ENCODE results near the gene NEURL2.

Gene NEURL2

DNA sequence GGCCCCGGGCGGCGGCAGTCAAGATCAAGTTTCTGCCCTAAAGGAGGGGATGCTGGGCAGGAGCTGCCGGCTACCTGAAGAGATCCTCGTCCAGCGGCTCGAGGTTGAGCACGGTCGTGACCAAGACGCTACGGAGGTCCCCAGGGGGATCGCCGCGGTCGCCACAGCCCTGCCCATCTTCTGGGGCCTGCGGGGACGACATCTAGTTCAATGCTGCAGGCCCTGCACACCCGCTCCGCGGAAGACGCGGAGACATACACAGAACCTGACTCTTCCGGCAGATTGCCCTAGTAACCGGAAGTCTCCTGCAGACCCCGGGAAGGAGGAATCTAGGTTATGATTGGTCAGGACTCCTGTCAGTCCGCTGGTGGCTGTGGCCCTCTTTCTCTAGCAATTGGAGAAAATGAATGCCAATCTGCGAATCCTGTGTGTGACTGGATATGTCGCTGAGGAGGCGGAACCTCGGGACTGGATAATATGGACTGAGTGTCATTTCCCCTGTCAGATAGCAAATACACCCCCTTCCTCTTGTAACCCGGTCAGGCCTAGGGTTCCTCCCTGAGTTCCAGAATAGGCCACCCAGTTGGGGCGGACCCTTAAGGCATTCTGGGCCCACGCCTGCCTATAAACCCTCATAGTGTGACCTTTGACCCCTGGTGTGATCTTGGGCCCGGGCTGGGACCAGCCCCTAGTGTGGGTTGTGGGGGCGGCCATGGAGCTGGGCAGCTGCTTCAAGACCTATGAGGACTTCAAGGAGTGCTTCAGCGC lies 33.7 kb downstream of the NEURL2 start, which contains the start of the genes ACOT8 and ZSWIM3:
ACOT8 (minus strand) TSS at position 279 of the 768 bp plus-strand sequence; CDS start at position 202, 77 bp downstream.
ZSWIM3 (plus strand) TSS at position 501 of the 768 bp plus-strand sequence; CDS start at position 713, 212 bp downstream.
- Mint-ChIP-seq H3K9me3 (no peaks in the 10 kb centered on the region), H3K27me3 (ENCODE audit: low read depth) (no peaks in the 10 kb centered on the region), H3K4me3 (peak within 1 kb of the TSS; percentile 93 to 95 (median 94)), H3K36me3 (ENCODE audit: low read depth) (peaks cover 6% of the 10 kb centered on the region), H3K27ac (peak within 1 kb of the TSS; percentile 89 to 97 (median 92)), H3K4me1 (peaks cover 49% of the 10 kb centered on the region)
- TF ChIP-seq, protein P1, sequence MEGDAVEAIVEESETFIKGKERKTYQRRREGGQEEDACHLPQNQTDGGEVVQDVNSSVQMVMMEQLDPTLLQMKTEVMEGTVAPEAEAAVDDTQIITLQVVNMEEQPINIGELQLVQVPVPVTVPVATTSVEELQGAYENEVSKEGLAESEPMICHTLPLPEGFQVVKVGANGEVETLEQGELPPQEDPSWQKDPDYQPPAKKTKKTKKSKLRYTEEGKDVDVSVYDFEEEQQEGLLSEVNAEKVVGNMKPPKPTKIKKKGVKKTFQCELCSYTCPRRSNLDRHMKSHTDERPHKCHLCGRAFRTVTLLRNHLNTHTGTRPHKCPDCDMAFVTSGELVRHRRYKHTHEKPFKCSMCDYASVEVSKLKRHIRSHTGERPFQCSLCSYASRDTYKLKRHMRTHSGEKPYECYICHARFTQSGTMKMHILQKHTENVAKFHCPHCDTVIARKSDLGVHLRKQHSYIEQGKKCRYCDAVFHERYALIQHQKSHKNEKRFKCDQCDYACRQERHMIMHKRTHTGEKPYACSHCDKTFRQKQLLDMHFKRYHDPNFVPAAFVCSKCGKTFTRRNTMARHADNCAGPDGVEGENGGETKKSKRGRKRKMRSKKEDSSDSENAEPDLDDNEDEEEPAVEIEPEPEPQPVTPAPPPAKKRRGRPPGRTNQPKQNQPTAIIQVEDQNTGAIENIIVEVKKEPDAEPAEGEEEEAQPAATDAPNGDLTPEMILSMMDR (IDR thresholded peaks at IDR 0.05; ENCODE audit: unreplicated experiment in 3 of 3): no peak

DNA sequence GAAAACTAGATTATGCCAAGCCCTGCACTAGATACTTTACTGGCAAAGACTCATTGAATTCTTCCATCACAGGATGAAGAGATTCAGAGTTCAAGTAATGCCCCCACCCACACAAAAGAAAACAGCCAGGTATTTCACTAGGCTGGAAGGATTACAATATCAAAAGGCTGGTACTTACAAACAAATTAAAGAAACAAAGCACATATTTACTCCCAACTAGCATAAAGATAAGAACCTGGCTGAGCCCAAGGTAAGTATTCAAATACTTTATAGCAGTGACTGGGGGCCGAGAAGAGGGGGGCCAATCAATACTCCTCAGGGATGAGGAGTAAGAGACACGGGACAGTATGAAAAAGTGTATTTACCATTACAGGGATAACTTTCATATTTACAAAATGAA lies 37.5 kb downstream of the NEURL2 start:
- peaks cover 22% of the 10 kb centered on the region for H3K36me3 Mint-ChIP-seq (ENCODE audit: low read depth)
- no peak overlapping the region for H3K27ac Mint-ChIP-seq
- H3K9me3 Mint-ChIP-seq: no peaks in the 10 kb centered on the region
- no peaks in the 10 kb centered on the region for H3K27me3 Mint-ChIP-seq (ENCODE audit: low read depth)
- TF ChIP-seq, protein P1 (IDR thresholded peaks at IDR 0.05; ENCODE audit: unreplicated experiment in 3 of 3): no peak
- H3K4me3 Mint-ChIP-seq: peak overlapping the region; percentile 52 to 76 (median 53)
- H3K4me1 Mint-ChIP-seq: peaks cover 32% of the 10 kb centered on the region

DNA sequence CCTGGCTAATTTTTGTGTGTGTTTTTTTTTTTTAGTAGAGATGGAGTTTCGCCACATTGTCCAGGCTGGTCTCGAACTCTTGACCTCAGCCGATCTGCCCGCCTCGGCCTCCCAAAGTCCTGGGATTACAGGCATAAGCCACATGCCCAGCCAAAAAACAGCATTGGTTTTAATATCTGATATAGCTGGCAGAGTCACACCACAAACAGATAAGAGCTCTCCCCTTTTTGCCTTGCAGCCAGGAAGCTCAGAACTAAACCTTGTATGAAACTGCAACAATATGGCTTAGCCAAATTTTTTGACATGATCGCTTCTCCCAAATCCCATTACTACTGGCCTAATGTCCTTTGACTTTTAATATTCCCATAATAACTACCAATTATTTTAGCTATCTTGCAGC lies 38.7 kb downstream of the NEURL2 start:
- H3K27me3 Mint-ChIP-seq (ENCODE audit: low read depth): no peaks in the 10 kb centered on the region
- no peaks in the 10 kb centered on the region for H3K9me3 Mint-ChIP-seq
- no peak overlapping the region for H3K4me3 Mint-ChIP-seq
- H3K4me1 Mint-ChIP-seq: peaks cover 22% of the 10 kb centered on the region
- TF ChIP-seq, protein P1 (IDR thresholded peaks at IDR 0.05; ENCODE audit: unreplicated experiment in 3 of 3): no peak
- peaks cover 26% of the 10 kb centered on the region for H3K36me3 Mint-ChIP-seq (ENCODE audit: low read depth)
- no peak overlapping the region for H3K27ac Mint-ChIP-seq

DNA sequence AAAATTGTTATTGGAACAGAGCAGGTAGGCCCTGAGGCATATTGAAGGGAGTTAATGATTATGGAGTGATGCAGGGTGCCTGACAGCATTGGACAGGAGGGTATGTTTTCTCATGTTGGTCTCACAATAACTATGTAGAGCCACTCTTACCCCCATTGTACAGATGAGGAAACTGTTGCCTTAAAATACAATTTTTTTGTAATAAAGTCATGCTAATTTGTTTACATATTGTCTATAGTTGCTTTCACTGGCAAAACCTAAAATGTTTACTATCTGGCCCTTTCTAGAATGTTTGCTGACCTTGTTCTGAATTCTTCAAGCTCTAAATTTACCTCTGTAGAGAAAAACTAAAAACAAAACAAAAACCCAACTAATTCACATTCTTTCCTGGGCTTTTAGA lies 39.5 kb downstream of the NEURL2 start:
- H3K27ac Mint-ChIP-seq: no peak overlapping the region
- H3K4me3 Mint-ChIP-seq: no peak overlapping the region
- H3K4me1 Mint-ChIP-seq: peaks cover 16% of the 10 kb centered on the region

DNA sequence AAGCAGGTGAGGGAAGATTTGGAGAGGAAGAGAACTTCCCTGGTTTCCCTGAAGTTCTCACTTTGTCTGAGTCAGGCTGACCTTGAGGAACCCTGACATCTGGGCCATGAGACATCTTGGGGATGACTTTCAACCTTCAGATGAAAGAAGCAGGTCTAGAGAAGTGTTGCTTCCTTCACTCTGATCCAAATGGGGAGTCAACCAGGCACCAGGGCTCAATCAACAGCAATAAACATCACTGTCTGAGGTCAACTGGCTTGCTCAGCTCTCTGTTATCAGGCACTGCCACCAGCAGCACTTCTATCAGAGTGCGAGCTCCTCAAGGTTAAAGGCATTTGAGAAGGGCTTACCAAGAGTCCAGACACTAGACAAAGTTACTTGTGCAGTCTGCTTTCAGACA lies 40.1 kb downstream of the NEURL2 start:
- Mint-ChIP-seq H3K4me1 (peaks cover 14% of the 10 kb centered on the region), H3K4me3 (no peak overlapping the region), H3K27ac (no peak overlapping the region), H3K27me3 (ENCODE audit: low read depth) (no peaks in the 10 kb centered on the region), H3K9me3 (no peaks in the 10 kb centered on the region), H3K36me3 (ENCODE audit: low read depth) (peaks cover 32% of the 10 kb centered on the region)
- TF ChIP-seq, protein P1 (IDR thresholded peaks at IDR 0.05; ENCODE audit: unreplicated experiment in 3 of 3): no peak

More for the DNA sequence above, 39.5 kb downstream of the NEURL2 start:
- TF ChIP-seq, protein P1 (IDR thresholded peaks at IDR 0.05; ENCODE audit: unreplicated experiment in 3 of 3): no peak
- H3K9me3 Mint-ChIP-seq: no peaks in the 10 kb centered on the region
- peaks cover 26% of the 10 kb centered on the region for H3K36me3 Mint-ChIP-seq (ENCODE audit: low read depth)
- no peaks in the 10 kb centered on the region for H3K27me3 Mint-ChIP-seq (ENCODE audit: low read depth)

DNA sequence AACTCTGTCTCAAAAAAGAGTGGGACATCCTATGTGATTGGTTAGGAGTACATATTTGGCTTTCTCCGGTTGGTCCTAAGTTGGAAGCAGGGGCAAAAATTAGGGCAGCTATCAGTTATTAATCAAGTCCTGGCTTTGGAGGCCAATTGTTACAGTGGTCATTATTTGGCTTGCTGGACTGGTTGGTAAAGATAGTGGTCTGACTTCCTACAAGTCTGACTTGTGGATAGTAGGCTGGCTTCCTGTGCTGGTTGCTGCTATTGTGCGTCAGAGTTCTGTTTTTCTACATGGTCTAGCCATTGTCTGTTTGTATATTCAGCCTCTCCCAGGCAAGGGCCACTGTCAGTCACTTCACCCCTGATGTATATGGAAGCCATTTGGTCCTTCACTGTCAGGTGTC lies 40.8 kb downstream of the NEURL2 start:
- Mint-ChIP-seq H3K27ac (no peak overlapping the region), H3K4me1 (peaks cover 13% of the 10 kb centered on the region), H3K9me3 (no peaks in the 10 kb centered on the region), H3K36me3 (ENCODE audit: low read depth) (peaks cover 36% of the 10 kb centered on the region), H3K4me3 (no peak overlapping the region), H3K27me3 (ENCODE audit: low read depth) (no peaks in the 10 kb centered on the region)
- TF ChIP-seq, protein P1 (IDR thresholded peaks at IDR 0.05; ENCODE audit: unreplicated experiment in 3 of 3): no peak
